ENCODE measurements around the gene UBC. TPM values are rescaled to one million over a fixed set of nuclear protein-coding genes. Genes with fewer than 3 reads are reported as not detected.

UBC gene
- total RNA-seq, 1 donor from 2014 or later = 1,235 TPM

DNA sequence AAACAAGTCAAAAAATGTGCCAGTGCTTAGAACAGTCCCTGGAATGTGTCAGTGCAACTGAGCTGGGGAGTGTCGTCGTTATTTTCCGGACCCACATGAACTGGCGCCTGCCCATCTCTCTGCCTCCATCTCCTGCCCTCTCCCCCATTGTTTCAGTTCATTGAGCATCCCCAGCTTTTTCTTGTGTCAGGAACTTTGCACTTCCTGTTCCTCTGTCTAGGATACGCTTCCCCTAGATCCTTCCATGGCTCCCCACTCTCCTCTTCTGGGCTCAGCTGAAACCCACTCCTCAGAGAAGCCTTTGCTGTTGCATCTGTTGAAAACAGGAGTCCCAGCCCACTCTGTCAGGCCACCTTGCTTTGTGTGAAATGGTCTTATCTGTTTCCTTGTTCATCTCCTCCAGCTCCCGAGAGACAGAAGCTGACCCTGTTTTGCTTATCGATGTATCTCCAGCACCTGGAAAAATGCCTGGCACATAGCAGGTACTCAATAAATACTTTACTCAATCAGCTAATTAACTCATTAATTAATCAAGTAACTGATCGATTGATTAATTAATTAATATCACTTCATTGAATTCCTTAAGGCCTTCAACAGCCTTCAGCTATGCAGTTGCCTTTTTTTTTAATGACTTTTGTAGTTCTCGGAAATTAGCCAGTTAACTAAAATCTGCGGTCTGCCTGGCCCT lies 48.1 kb downstream of the UBC start:
- H3K36me3 Mint-ChIP-seq (ENCODE audit: low read depth) = no peaks in the 10 kb centered on the region
- peaks cover 24% of the 10 kb centered on the region for H3K4me1 Mint-ChIP-seq (ENCODE audit: low read depth)
- no peaks in the 10 kb centered on the region for H3K9me3 Mint-ChIP-seq (ENCODE audit: low read depth)
- TF ChIP-seq, protein P1, sequence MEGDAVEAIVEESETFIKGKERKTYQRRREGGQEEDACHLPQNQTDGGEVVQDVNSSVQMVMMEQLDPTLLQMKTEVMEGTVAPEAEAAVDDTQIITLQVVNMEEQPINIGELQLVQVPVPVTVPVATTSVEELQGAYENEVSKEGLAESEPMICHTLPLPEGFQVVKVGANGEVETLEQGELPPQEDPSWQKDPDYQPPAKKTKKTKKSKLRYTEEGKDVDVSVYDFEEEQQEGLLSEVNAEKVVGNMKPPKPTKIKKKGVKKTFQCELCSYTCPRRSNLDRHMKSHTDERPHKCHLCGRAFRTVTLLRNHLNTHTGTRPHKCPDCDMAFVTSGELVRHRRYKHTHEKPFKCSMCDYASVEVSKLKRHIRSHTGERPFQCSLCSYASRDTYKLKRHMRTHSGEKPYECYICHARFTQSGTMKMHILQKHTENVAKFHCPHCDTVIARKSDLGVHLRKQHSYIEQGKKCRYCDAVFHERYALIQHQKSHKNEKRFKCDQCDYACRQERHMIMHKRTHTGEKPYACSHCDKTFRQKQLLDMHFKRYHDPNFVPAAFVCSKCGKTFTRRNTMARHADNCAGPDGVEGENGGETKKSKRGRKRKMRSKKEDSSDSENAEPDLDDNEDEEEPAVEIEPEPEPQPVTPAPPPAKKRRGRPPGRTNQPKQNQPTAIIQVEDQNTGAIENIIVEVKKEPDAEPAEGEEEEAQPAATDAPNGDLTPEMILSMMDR (IDR thresholded peaks at IDR 0.05) = no peak
- H3K27ac Mint-ChIP-seq (ENCODE audit: unreplicated experiment) = no peak overlapping the region
- DNase-seq (ENCODE audit: low spot score) = no peak
- H3K4me3 Mint-ChIP-seq (ENCODE audit: unreplicated experiment) = no peak overlapping the region
- no peaks in the 10 kb centered on the region for H3K27me3 Mint-ChIP-seq (ENCODE audit: low read depth)

DNA sequence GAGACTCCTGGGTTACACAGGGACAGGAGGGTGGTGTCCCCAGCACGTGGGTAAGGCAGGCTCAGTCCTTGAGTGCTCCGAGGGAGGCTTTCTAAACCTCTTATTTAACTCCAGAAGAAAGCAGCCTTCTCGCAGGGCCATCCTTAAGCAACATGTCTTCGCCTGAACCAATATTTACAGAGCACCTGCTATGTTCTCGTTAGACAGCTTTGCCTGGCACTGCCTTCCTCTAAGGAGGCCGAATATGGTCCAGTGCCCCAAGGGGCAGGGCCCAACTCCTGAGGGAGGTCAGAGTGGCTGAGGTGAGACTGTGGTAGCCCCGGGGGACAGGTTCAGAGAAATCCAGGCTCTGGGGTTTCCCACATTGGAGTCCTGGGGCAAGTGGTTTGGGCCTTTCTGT lies 48.7 kb downstream of the UBC start:
- Mint-ChIP-seq H3K36me3 (ENCODE audit: low read depth) (no peaks in the 10 kb centered on the region), H3K9me3 (ENCODE audit: low read depth) (no peaks in the 10 kb centered on the region), H3K4me1 (ENCODE audit: low read depth) (peaks cover 27% of the 10 kb centered on the region), H3K27ac (ENCODE audit: unreplicated experiment) (no peak overlapping the region), H3K4me3 (ENCODE audit: unreplicated experiment) (no peak overlapping the region), H3K27me3 (ENCODE audit: low read depth) (no peaks in the 10 kb centered on the region)
- DNase-seq (ENCODE audit: low spot score) = no peak
- TF ChIP-seq, protein P1 (IDR thresholded peaks at IDR 0.05) = no peak

DNA sequence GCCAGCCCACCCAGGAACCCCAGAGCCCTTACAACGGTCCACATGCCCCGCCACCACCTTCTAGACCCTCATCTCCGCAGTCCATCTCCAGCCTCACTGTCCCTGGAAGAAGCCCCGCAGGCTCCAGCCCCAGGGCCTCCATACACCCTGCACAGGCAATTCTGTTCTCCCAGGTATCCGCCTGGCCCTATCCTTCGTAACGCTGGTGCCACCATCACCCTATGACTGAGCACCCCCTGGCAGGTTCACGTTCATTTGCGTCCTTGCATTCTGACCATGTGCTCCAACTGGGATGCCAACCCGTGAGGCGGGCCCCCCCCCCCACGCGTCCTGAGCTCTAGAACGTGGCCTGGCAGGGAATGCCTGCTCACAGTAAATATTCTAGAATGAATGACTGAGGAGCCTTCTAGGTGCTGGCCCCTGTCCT lies 50.1 kb downstream of the UBC start:
- Mint-ChIP-seq H3K4me3 (ENCODE audit: unreplicated experiment) (peak overlapping the region; percentile 67), H3K9me3 (ENCODE audit: low read depth) (no peaks in the 10 kb centered on the region), H3K27me3 (ENCODE audit: low read depth) (no peaks in the 10 kb centered on the region), H3K27ac (ENCODE audit: unreplicated experiment) (peak overlapping the region; percentile 78), H3K36me3 (ENCODE audit: low read depth) (no peaks in the 10 kb centered on the region), H3K4me1 (ENCODE audit: low read depth) (peaks cover 27% of the 10 kb centered on the region)
- no peak for DNase-seq (ENCODE audit: low spot score)
- TF ChIP-seq, protein P1 (IDR thresholded peaks at IDR 0.05) = no peak

DNA sequence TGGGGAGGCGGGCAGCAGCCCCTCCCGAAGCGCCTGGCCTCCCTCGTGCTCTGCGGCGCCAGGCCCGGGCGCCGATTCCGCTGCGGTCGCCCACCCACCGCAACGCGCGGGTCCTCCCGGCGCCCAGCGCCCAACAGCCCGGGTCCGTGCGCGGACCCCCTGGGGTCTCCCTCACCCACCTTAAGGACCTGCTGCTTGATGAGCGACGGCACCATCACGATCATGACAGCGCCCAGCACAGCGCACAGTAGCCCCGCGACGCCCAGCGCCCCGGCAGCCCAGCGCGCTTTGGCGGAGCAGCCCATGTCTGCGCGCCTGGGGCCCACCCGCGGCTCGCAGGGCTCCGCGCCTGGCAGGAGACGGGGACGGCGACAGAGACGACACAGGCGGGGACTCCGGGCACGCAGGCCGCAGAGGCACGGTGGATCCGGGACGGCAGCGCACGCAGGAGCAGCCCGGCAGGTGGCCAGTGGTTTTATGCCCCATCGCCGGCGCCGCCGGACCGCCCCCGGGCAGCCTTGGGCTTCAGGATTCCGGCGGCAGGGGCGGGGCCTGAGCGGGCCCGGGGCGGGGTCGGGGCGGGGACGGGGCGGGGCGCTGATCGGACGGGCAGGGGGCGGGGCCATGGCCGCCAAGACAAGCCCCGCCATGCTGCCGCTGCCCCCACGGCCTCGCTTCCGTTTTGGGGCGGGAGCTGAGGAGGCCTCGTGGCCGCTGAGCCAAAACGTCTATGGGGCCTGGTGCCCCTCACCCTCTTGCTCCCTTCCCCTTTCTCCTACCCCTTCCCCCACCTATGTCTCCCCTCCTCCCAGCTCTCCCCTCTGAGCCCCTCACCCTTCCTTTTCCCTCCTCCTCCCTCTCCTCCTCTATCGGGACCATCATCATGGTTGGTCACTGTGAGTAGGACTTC lies 50.8 kb downstream of the UBC start, which contains the start of gene SCARB1:
TSS of gene SCARB1 (minus strand) at position 449 of the 910 bp plus-strand sequence. CDS start at position 305, 144 bp downstream.
- DNase-seq (ENCODE audit: low spot score) = no peak
- H3K36me3 Mint-ChIP-seq (ENCODE audit: low read depth) = no peaks in the 10 kb centered on the region
- no peaks in the 10 kb centered on the region for H3K27me3 Mint-ChIP-seq (ENCODE audit: low read depth)
- H3K4me3 Mint-ChIP-seq (ENCODE audit: unreplicated experiment) = peak within 1 kb of the TSS; percentile 72
- no peaks in the 10 kb centered on the region for H3K9me3 Mint-ChIP-seq (ENCODE audit: low read depth)
- TF ChIP-seq, protein P1 (IDR thresholded peaks at IDR 0.05) = peak; percentile 20
- peak within 1 kb of the TSS; percentile 78 for H3K27ac Mint-ChIP-seq (ENCODE audit: unreplicated experiment)
- H3K4me1 Mint-ChIP-seq (ENCODE audit: low read depth) = peaks cover 27% of the 10 kb centered on the region

DNA sequence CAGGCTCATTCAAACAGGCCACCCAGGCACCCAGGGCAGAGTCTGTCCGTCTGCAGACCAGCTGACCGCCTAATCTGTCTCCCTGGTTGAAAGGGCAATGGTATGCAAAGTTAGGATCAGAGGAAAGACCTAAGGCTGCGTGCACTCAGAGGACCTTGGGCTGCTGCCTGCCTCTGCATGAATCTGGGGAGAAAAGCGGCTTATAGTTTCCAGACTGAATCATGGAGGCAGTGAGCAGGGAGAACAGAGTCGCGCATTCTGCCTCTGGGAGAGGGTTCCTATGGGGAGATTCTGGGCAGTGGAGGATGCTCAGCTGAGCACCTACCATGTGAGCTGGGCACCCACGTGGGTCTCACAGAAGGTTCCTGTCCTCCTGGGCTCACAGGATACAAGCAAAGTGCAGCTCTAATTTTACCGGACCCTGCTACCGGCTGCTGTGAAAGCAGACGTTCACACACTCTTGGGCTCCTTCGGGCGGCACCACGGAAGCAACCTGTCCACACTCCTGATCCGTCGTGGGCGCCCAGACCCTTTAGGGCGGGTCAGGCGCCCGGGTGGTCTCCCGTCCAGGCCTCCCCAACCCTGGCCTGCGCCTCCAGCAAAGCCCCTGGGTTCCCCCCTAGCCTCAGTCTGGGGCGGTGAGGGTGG lies 51.6 kb downstream of the UBC start:
- no peaks in the 10 kb centered on the region for H3K9me3 Mint-ChIP-seq (ENCODE audit: low read depth)
- no peak overlapping the region for H3K27ac Mint-ChIP-seq (ENCODE audit: unreplicated experiment)
- H3K36me3 Mint-ChIP-seq (ENCODE audit: low read depth) = no peaks in the 10 kb centered on the region
- TF ChIP-seq, protein P1 (IDR thresholded peaks at IDR 0.05) = no peak
- DNase-seq (ENCODE audit: low spot score) = no peak
- no peaks in the 10 kb centered on the region for H3K27me3 Mint-ChIP-seq (ENCODE audit: low read depth)
- peaks cover 27% of the 10 kb centered on the region for H3K4me1 Mint-ChIP-seq (ENCODE audit: low read depth)
- H3K4me3 Mint-ChIP-seq (ENCODE audit: unreplicated experiment) = peak overlapping the region; percentile 72

Data from chondrocyte (in vitro differentiated cells).